HG02852 (cell line): ENCODE results near the gene RAB2B.

Experiments used
- ATAC-seq: cut with Tn5 transposase; IDR thresholded peaks from one replicate; pipeline ENCODE4 v1.9.1; 2021; ENCODE audit warnings: mild to moderate bottlenecking, moderate library complexity; ENCODE audit not compliant: unreplicated experiment

The RAB2B gene

GRCh38 chr14:21476925-21477681 lies at the start of gene RAB2B, which contains the start of gene TOX4:
TSS of gene RAB2B (minus strand) at chr14:21476959. CDS start at chr14:21476872, 87 bp downstream.
TSS of gene TOX4 (plus strand) at chr14:21477195. CDS start at chr14:21477279, 84 bp downstream.
- ATAC-seq = peak; percentile 99

GRCh38 chr14:21525962-21526671 lies 49.4 kb upstream of the RAB2B start, which contains the start of gene SALL2:
TSS of gene SALL2 (minus strand) at chr14:21526346. CDS start at chr14:21526127, 219 bp downstream.
- ATAC-seq = peak; percentile 41

- ATAC-seq = peak; percentile 3
These were observed 48.8 kb upstream of the RAB2B start for GRCh38 chr14:21525571-21525961.

GRCh38 chr14:21524575-21525490 lies 48.1 kb upstream of the RAB2B start:
- no peak for ATAC-seq

GRCh38 chr14:21523203-21523602 lies 46.4 kb upstream of the RAB2B start:
- no peak for ATAC-seq

GRCh38 chr14:21521501-21521900 lies 44.7 kb upstream of the RAB2B start:
- no peak for ATAC-seq

- ATAC-seq = no peak
These were observed 44.0 kb upstream of the RAB2B start for GRCh38 chr14:21520767-21521166.

- no peak for ATAC-seq
These were observed 42.0 kb upstream of the RAB2B start for GRCh38 chr14:21518725-21519124.

GRCh38 chr14:21514341-21514740 lies 37.6 kb upstream of the RAB2B start:
- no peak for ATAC-seq

- peak; percentile 98 for ATAC-seq
These were observed 34.2 kb upstream of the RAB2B start, which contains the start of gene METTL3 for GRCh38 chr14:21510735-21511657. TSS of gene METTL3 (minus strand) at chr14:21511340. CDS start at chr14:21511223, 117 bp downstream.

- no peak for ATAC-seq
These were observed 32.8 kb upstream of the RAB2B start for GRCh38 chr14:21509432-21510143.

- no peak for ATAC-seq
These were observed 29.8 kb upstream of the RAB2B start for GRCh38 chr14:21506557-21506956.

- ATAC-seq = peak; percentile 90
These were observed 28.3 kb upstream of the RAB2B start for GRCh38 chr14:21505012-21505553.

GRCh38 chr14:21503376-21503775 lies 26.6 kb upstream of the RAB2B start:
- no peak for ATAC-seq

GRCh38 chr14:21501568-21501967 lies 24.8 kb upstream of the RAB2B start:
- ATAC-seq = no peak

- no peak for ATAC-seq
These were observed 22.1 kb upstream of the RAB2B start for GRCh38 chr14:21498540-21499526.

GRCh38 chr14:21496453-21496852 lies 19.7 kb upstream of the RAB2B start:
- ATAC-seq = no peak
